Large intestine (tissue), 3 donors: Measurements from ENCODE around the gene SUPT16H. TPM values are rescaled to one million over a fixed set of nuclear protein-coding genes. Genes with fewer than 3 reads are reported as not detected.
"Not testable (repeated sequence)": the region's sequence is repeated elsewhere in the genome, so short reads cannot be mapped to it uniquely, and the experiment has no call there.

Experiments used
- DNase-seq, 2 donors: peaks; one replicate each; pipeline versions ENCODE4 v3.0.0 to v3.0.0-alpha.2; 2013
- H3K27ac ChIP-seq: one replicate; pipeline ENCODE4 v1.5.1; 2013; ENCODE audit warnings: low read length
- H3K27me3 ChIP-seq: 2 replicates; pipeline ENCODE4 v1.6.1; 2013; ENCODE audit warnings: low read length; ENCODE audit not compliant: control insufficient read depth, insufficient read depth
- H3K36me3 ChIP-seq: 2 replicates; pipeline ENCODE4 v1.6.1; 2013; ENCODE audit warnings: low read length; ENCODE audit not compliant: control insufficient read depth, insufficient read depth
- H3K4me1 ChIP-seq: one replicate; pipeline ENCODE4 v1.6.1; 2013; ENCODE audit warnings: low read length; ENCODE audit not compliant: control insufficient read depth, insufficient read depth
- H3K4me3 ChIP-seq: one replicate; pipeline ENCODE4 v1.5.1; 2013; ENCODE audit warnings: low read length
- H3K9me3 ChIP-seq: one replicate; pipeline ENCODE4 v1.6.1; 2013; ENCODE audit warnings: mild to moderate bottlenecking, low read depth, low read length, moderate library complexity; ENCODE audit not compliant: control insufficient read depth
- WGBS: methylation state at CpG from one replicate; pipeline ENCODE4 v1.1.5; 2013; ENCODE audit warnings: low lambda C conversion rate; ENCODE audit not compliant: insufficient coverage; 5-methylcytosine and 5-hydroxymethylcytosine counted together
- polyA plus RNA-seq: library from polyadenylated mRNA; unstranded; fragments of 120-200 nt; gene quantifications from one replicate; pipeline ENCODE4 v1.2.1, GENCODE V29; 2013

Gene SUPT16H
- polyA plus RNA-seq, 1 donor = 81.9 TPM

GRCh38 chr14:21307637-21308036 is 76.2 kb downstream of the SUPT16H start:
- no peak overlapping the region for H3K27ac ChIP-seq

GRCh38 chr14:21302836-21303140 is 81.0 kb downstream of the SUPT16H start:
- no CpG with 5 or more reads among the region's 2 CpGs for WGBS
- DNase-seq, H3K4me3 ChIP-seq, H3K4me1 ChIP-seq, H3K27me3 ChIP-seq, H3K36me3 ChIP-seq, H3K9me3 ChIP-seq, H3K27ac ChIP-seq: not testable (repeated sequence)

More at GRCh38 chr14:21307637-21308036, 76.2 kb downstream of the SUPT16H start:
- no peak for DNase-seq
- 67% methylated on average over 1 of the region's 3 CpGs for WGBS
- Histone ChIP-seq H3K9me3 (no peaks in the 10 kb centered on the region), H3K4me3 (no peak overlapping the region), H3K27me3 (no peaks in the 10 kb centered on the region), H3K4me1 (no peaks in the 10 kb centered on the region), H3K36me3 (no peaks in the 10 kb centered on the region)

GRCh38 chr14:21302013-21302835 is 81.6 kb downstream of the SUPT16H start:
- WGBS = 6% methylated on average over 2 of the region's 8 CpGs
- peak in 1 of 2 donors; percentile 26 for DNase-seq
- Histone ChIP-seq H3K27ac (no peak overlapping the region), H3K36me3 (no peaks in the 10 kb centered on the region), H3K4me1 (no peaks in the 10 kb centered on the region), H3K9me3 (no peaks in the 10 kb centered on the region), H3K4me3 (no peak overlapping the region), H3K27me3 (peaks cover 8% of the 10 kb centered on the region)

Other genes starting within 250 kb of the SUPT16H start
- gene OR5AU1, start 228.0 kb downstream of the SUPT16H start, polyA plus RNA-seq = not detected
- 668 TPM for gene HNRNPC, start 114.6 kb downstream of the SUPT16H start, polyA plus RNA-seq
- 0.49 TPM for gene RPGRIP1, start 103.9 kb downstream of the SUPT16H start, polyA plus RNA-seq
- gene CHD8, start 72.1 kb upstream of the SUPT16H start, polyA plus RNA-seq = 40.0 TPM
- 31.6 TPM for gene RAB2B, start 92.9 kb upstream of the SUPT16H start, polyA plus RNA-seq
- 55.2 TPM for gene TOX4, start 93.2 kb upstream of the SUPT16H start, polyA plus RNA-seq
- gene METTL3, start 127.3 kb upstream of the SUPT16H start, polyA plus RNA-seq = 57.9 TPM
- gene SALL2, start 142.3 kb upstream of the SUPT16H start, polyA plus RNA-seq = 10.2 TPM
- gene OR10G3, start 196.1 kb upstream of the SUPT16H start, polyA plus RNA-seq = not detected